GF-D8 (cell line): ENCODE measurements around the gene BARX1.

Experiments
- DNase-seq: peaks from one replicate; lab custom pipeline; 2025; lab: John Stamatoyannopoulos, UW

The BARX1 gene

GRCh38 chr9:93917121-93917853 is 37.9 kb downstream of the BARX1 start:
- no peak for DNase-seq

- no peak for DNase-seq
Measured at GRCh38 chr9:93916358-93916757, 38.8 kb downstream of the BARX1 start.

GRCh38 chr9:93911801-93912554 is 43.2 kb downstream of the BARX1 start:
- no peak for DNase-seq

- no peak for DNase-seq
Measured at GRCh38 chr9:93911136-93911745, 43.9 kb downstream of the BARX1 start.

- DNase-seq = no peak
Measured at GRCh38 chr9:93910598-93910997, 44.6 kb downstream of the BARX1 start.

- no peak for DNase-seq
Measured at GRCh38 chr9:93910196-93910595, 45.0 kb downstream of the BARX1 start.

GRCh38 chr9:93909242-93909616 is 45.9 kb downstream of the BARX1 start:
- DNase-seq = no peak

- DNase-seq = no peak
Measured at GRCh38 chr9:93908591-93909241, 46.4 kb downstream of the BARX1 start.

GRCh38 chr9:93907551-93908199 is 47.5 kb downstream of the BARX1 start:
- no peak for DNase-seq

- DNase-seq = no peak
Measured at GRCh38 chr9:93906195-93906880, 48.8 kb downstream of the BARX1 start.

- no peak for DNase-seq
Measured at GRCh38 chr9:93905473-93906133, 49.6 kb downstream of the BARX1 start.

- DNase-seq = no peak
Measured at GRCh38 chr9:93904649-93905472, 50.3 kb downstream of the BARX1 start.

GRCh38 chr9:93903886-93904648 is 51.1 kb downstream of the BARX1 start:
- DNase-seq = no peak

- DNase-seq = no peak
Measured at GRCh38 chr9:93902780-93903655, 52.1 kb downstream of the BARX1 start.

GRCh38 chr9:93902051-93902779 is 52.9 kb downstream of the BARX1 start:
- no peak for DNase-seq
